RWPE2 (cell line): ENCODE results near the gene KAZN.

ENCODE experiments used
- ATAC-seq: fragments of 200-7000 bp; cut with Tn5 transposase; 3 replicates; pipeline ENCODE4 v1.9.1; 2021; ENCODE audit warnings: low read depth
- DNase-seq: peaks from one replicate; pipeline ENCODE4 v3.0.0-alpha.2; 2020; ENCODE audit warnings: low spot score
- H3K27ac ChIP-seq: fragments of 450-650 bp; 2 replicates; pipeline ENCODE4 v1.5.1; 2017; ENCODE audit warnings: mild to moderate bottlenecking; ENCODE audit not compliant: poor library complexity, severe bottlenecking
- H3K27me3 ChIP-seq: fragments of 250-450 bp; sonication (Bioruptor Pico); 2 replicates; pipeline ENCODE4 v1.5.1; 2021; ENCODE audit warnings: mild to moderate bottlenecking, moderate library complexity; ENCODE audit not compliant: insufficient read depth, poor library complexity, severe bottlenecking
- H3K36me3 ChIP-seq: fragments of 250-450 bp; sonication (Bioruptor Pico); 2 replicates; pipeline ENCODE4 v1.5.1; 2020; ENCODE audit warnings: low read depth, mild to moderate bottlenecking, moderate library complexity
- H3K4me1 ChIP-seq: fragments of 250-450 bp; sonication (Bioruptor Pico); 2 replicates; pipeline ENCODE4 v1.5.1; 2021; ENCODE audit warnings: mild to moderate bottlenecking, moderate library complexity; ENCODE audit not compliant: insufficient read depth, poor library complexity, severe bottlenecking
- H3K4me3 ChIP-seq: fragments of 250-450 bp; sonication (Bioruptor Pico); 2 replicates; pipeline ENCODE4 v1.5.1; 2021; ENCODE audit warnings: mild to moderate bottlenecking, moderate library complexity; ENCODE audit not compliant: severe bottlenecking
- H3K9me3 ChIP-seq: fragments of 250-450 bp; sonication (Bioruptor Pico); 2 replicates; pipeline ENCODE4 v1.5.1; 2021; ENCODE audit warnings: mild to moderate bottlenecking, moderate library complexity; ENCODE audit not compliant: severe bottlenecking
- TF ChIP-seq, protein P1 (sequence below): fragments of 450-650 bp; IDR thresholded peaks from one replicate; pipeline ENCODE4 v1.5.1; 2017; ENCODE audit warnings: mild to moderate bottlenecking, moderate library complexity; ENCODE audit not compliant: poor library complexity, severe bottlenecking

The KAZN gene

DNA sequence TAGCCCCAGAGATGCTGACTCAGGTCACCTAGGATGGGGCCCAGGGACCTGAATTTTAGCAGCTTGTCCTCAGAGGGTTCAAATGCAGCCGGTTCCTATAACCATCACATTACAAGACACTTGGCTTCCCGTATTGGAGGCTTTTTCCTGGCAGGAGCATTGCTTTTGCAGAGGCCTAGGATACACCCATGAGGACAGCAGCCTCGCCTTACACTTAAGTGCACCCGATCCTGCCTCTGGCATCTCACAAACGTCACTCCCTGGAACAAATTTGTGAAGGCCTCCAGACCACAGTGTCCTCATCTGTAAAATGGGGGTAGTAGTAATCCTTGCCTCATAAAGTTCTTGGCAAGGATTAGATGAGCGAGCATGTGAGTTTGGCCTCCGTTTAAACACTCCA is 130.0 kb downstream of the KAZN start:
- Histone ChIP-seq H3K4me1 (peaks cover 15% of the 10 kb centered on the region), H3K36me3 (no peaks in the 10 kb centered on the region), H3K4me3 (no peak overlapping the region), H3K27me3 (no peaks in the 10 kb centered on the region), H3K27ac (no peak overlapping the region), H3K9me3 (no peaks in the 10 kb centered on the region)
- ATAC-seq: no peak
- TF ChIP-seq, protein P1, sequence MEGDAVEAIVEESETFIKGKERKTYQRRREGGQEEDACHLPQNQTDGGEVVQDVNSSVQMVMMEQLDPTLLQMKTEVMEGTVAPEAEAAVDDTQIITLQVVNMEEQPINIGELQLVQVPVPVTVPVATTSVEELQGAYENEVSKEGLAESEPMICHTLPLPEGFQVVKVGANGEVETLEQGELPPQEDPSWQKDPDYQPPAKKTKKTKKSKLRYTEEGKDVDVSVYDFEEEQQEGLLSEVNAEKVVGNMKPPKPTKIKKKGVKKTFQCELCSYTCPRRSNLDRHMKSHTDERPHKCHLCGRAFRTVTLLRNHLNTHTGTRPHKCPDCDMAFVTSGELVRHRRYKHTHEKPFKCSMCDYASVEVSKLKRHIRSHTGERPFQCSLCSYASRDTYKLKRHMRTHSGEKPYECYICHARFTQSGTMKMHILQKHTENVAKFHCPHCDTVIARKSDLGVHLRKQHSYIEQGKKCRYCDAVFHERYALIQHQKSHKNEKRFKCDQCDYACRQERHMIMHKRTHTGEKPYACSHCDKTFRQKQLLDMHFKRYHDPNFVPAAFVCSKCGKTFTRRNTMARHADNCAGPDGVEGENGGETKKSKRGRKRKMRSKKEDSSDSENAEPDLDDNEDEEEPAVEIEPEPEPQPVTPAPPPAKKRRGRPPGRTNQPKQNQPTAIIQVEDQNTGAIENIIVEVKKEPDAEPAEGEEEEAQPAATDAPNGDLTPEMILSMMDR: no peak
- no peak for DNase-seq

DNA sequence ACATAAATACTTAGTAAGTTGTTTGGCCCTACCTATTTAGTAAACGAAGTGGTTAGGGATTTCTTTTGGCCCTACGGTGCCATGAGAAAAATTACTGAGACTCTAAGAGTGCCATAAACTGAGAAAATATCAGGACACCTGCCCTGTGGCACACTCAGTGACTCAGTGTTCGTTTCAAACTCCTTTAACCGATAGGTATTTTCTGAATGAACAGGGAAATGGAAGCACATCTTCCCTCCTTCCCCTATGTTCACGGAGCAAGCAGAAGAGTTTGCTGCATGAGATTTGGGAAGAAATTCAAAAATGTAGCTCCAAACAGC is 134.2 kb downstream of the KAZN start:
- DNase-seq (no peak), ATAC-seq (peak; percentile 23; the same call in 2 of the 3 replicates)
- Histone ChIP-seq H3K9me3 (no peaks in the 10 kb centered on the region), H3K36me3 (no peaks in the 10 kb centered on the region), H3K4me1 (peaks cover 19% of the 10 kb centered on the region), H3K27ac (peak overlapping the region; percentile 72), H3K27me3 (no peaks in the 10 kb centered on the region), H3K4me3 (no peak overlapping the region)
- TF ChIP-seq, protein P1: no peak

DNA sequence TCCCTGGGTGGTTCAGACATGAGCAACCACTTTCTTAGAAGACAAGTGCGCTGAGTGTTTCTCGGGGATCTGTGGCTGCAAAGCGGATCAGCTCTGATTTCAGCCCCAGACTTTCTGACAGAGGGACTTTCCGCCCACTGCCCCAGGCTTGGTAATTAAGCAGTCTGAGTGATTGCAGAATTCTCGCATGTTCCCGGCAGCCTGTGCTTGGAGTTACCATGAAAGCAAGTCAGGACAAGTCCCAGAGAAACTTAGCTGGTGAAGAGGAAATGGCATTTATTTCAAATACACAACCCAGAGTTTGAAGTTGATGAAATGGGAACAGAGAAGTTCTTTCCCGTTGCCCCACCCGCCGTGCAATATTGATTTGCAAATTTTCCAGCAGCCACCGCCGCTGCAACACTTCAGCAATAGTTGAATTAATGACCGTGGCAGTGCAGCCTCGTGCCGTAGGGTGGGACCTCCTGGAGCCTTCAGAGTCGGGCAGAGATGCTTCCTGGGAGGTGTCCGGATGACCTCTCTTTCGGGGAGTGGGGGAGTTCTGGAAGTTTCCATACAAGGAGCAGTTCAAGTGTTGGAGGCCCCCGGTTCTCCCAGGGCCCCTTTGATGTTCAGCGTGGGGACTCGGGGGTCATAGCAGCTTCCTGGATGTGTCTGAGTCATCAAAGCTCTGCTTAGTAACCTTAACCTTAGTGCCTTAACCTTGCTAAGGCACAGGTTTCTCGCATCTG is 134.7 kb downstream of the KAZN start:
- no peaks in the 10 kb centered on the region for H3K9me3 ChIP-seq
- TF ChIP-seq, protein P1: no peak
- ATAC-seq: peak; percentile 79
- peak overlapping the region; percentile 72 for H3K27ac ChIP-seq
- peak; percentile 81 for DNase-seq
- H3K4me3 ChIP-seq: no peak overlapping the region
- H3K4me1 ChIP-seq: peaks cover 19% of the 10 kb centered on the region
- H3K27me3 ChIP-seq: no peaks in the 10 kb centered on the region
- no peaks in the 10 kb centered on the region for H3K36me3 ChIP-seq

DNA sequence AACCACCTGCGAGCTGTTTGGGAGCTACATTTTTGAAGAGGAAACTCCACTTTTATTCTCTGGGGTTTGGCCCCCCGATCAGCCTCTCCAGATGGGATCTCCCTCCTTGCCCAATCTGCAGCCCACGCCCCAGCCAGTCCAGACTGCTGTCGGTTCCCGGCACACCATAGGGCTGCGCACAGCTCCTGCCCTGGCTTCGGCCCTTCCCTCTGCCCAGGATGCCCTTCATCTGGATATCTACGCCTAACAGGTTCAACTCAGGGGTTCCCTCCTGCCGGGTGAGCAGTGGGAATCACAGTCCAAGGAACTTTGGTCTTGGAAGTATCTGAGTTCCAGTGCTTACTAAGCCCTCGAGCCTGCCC is 135.3 kb downstream of the KAZN start:
- ATAC-seq (no peak; the same call in 2 of the 3 replicates), DNase-seq (no peak)
- TF ChIP-seq, protein P1: no peak
- Histone ChIP-seq H3K4me3 (no peak overlapping the region), H3K4me1 (peaks cover 19% of the 10 kb centered on the region), H3K27me3 (no peaks in the 10 kb centered on the region), H3K36me3 (no peaks in the 10 kb centered on the region), H3K9me3 (no peaks in the 10 kb centered on the region), H3K27ac (peak overlapping the region; percentile 72)

DNA sequence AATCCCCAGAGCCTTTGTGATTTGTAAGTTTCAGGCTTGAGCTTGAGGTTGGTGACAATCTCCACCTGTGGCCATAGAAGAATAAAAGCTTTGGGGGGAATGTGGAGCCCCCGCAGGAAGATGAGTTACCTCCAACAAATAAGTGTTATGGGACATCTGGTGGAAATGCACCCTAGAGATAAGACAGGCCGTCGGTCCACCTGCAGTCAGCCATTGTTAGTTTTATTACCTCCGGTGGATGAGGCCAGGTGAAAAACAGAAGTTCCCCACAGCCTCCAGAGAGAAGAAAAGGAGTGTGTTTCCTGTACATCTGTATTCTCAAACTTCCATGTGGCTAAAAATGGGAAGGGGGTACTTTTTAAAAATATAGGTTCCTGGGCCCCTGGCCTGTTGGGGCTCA is 137.4 kb downstream of the KAZN start:
- no peak overlapping the region for H3K4me3 ChIP-seq
- TF ChIP-seq, protein P1: no peak
- no peaks in the 10 kb centered on the region for H3K27me3 ChIP-seq
- ATAC-seq (no peak), DNase-seq (no peak)
- peaks cover 19% of the 10 kb centered on the region for H3K4me1 ChIP-seq
- H3K36me3 ChIP-seq: no peaks in the 10 kb centered on the region
- no peaks in the 10 kb centered on the region for H3K9me3 ChIP-seq
- H3K27ac ChIP-seq: no peak overlapping the region
